GM18867 (cell line): ENCODE measurements around the gene CAP1.

Experiments
- ATAC-seq: cut with Tn5 transposase; IDR thresholded peaks from one replicate; pipeline ENCODE4 v1.9.1; 2021; ENCODE audit warnings: mild to moderate bottlenecking, moderate library complexity; ENCODE audit not compliant: unreplicated experiment

Gene CAP1

GRCh38 chr1:40094466-40095110, 54.1 kb downstream of the CAP1 start:
- ATAC-seq: no peak

- no peak for ATAC-seq
These were observed 55.3 kb downstream of the CAP1 start for GRCh38 chr1:40095806-40096205.

- ATAC-seq: peak; percentile 12
These were observed 56.1 kb downstream of the CAP1 start for GRCh38 chr1:40096646-40096976.

GRCh38 chr1:40096977-40097782, 56.7 kb downstream of the CAP1 start, which contains the start of gene PPT1:
TSS of gene PPT1 (minus strand) at chr1:40097252. CDS start at chr1:40097238, 14 bp downstream.
- ATAC-seq: peak; percentile 86

- ATAC-seq: no peak
These were observed 61.5 kb downstream of the CAP1 start for GRCh38 chr1:40102038-40102437.

- ATAC-seq: no peak
These were observed 62.4 kb downstream of the CAP1 start for GRCh38 chr1:40102896-40103295.

GRCh38 chr1:40105028-40105427, 64.5 kb downstream of the CAP1 start:
- ATAC-seq: no peak

GRCh38 chr1:40107290-40107959, 66.9 kb downstream of the CAP1 start:
- ATAC-seq: no peak

GRCh38 chr1:40110389-40110788, 69.9 kb downstream of the CAP1 start:
- ATAC-seq: no peak

- ATAC-seq: no peak
These were observed 73.9 kb downstream of the CAP1 start for GRCh38 chr1:40114400-40114799.

GRCh38 chr1:40120128-40120527, 79.6 kb downstream of the CAP1 start:
- no peak for ATAC-seq
